ENCODE measurements around the gene SELENOO. TPM values are rescaled to one million over a fixed set of nuclear protein-coding genes. Genes with fewer than 3 reads are reported as not detected.

The SELENOO gene
- total RNA-seq, 1 experiment from 2014 or later, result 41.3 TPM

DNA sequence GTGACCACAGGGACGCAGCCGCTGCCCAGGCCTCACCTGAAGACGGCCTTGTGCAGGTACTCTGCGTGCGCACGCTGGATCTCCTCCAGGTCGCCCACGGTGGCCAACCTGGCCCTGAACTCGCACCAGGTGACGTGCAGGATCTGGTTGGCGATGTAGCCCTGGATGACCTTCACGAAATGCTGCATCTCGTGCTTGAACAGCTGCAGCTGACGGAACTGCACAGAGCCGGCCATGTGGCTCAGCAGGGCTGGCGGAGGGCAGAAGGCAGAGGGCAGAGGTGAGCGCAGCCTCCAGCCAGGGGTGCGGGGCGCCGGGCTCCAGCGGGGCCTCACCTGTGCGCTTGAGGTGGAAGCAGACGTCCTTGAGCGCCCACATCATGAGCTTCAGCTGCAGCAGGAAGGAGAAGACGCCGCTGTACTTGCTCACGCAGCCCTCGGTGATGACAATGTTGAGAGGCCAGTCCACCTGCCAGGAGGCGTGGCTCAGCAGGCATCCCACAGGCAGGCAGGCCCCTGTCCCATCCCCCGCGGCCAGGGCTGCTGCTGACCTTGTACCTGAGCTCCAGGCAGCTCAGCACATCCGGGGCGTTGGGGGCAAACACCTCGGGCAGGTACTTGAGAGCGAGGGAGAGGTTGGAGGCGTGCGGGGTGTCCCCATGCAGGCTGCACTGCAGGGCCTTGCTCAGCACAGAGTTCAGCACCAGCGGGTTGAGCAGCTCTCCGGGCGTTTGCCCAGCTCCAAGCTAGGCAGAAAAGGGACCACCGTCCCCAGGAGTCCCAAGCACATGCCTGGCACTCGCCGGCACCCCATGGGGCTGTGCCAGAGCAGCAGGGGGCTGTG, 17.6 kb downstream of the SELENOO start:
- intact Hi-C loops (cut with micrococcal nuclease; ENCODE audit: unreplicated experiment), result no loop called here
- H3K9me3 ChIP-seq (ENCODE audit: low read depth, low read length, poor library complexity, severe bottlenecking), result no peaks in the 10 kb centered on the region
- TF ChIP-seq, protein P1, sequence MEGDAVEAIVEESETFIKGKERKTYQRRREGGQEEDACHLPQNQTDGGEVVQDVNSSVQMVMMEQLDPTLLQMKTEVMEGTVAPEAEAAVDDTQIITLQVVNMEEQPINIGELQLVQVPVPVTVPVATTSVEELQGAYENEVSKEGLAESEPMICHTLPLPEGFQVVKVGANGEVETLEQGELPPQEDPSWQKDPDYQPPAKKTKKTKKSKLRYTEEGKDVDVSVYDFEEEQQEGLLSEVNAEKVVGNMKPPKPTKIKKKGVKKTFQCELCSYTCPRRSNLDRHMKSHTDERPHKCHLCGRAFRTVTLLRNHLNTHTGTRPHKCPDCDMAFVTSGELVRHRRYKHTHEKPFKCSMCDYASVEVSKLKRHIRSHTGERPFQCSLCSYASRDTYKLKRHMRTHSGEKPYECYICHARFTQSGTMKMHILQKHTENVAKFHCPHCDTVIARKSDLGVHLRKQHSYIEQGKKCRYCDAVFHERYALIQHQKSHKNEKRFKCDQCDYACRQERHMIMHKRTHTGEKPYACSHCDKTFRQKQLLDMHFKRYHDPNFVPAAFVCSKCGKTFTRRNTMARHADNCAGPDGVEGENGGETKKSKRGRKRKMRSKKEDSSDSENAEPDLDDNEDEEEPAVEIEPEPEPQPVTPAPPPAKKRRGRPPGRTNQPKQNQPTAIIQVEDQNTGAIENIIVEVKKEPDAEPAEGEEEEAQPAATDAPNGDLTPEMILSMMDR (conservative IDR thresholded peaks at IDR 0.05; ENCODE audit: low read depth, low read length), result no peak
- no peak for TF ChIP-seq EZH2 (IDR thresholded peaks at IDR 0.05; ENCODE audit: borderline replicate concordance, low read depth, low read length, poor library complexity, severe bottlenecking)
- ChIA-PET CTCF (no interaction called here), POLR2A (ENCODE audit: low non-redundant PET) (no interaction called here)
- H3K36me3 ChIP-seq (ENCODE audit: insufficient read depth, low read length, poor library complexity, severe bottlenecking), result peaks cover 69% of the 10 kb centered on the region
- H3K4me1 ChIP-seq (ENCODE audit: insufficient read depth, low read length, poor library complexity, severe bottlenecking), result peaks cover 14% of the 10 kb centered on the region
- no peak overlapping the region for H3K27ac ChIP-seq (ENCODE audit: low read depth, low read length, poor library complexity, severe bottlenecking)
- H3K27me3 ChIP-seq (replicated peaks; ENCODE audit: insufficient read depth, low read depth, low read length, poor library complexity), result no peaks in the 10 kb centered on the region
- no peak overlapping the region for H3K4me3 ChIP-seq (ENCODE audit: low read depth, low read length, poor library complexity, severe bottlenecking)
- DNase-seq (ENCODE audit: low spot score), result no peak
- no TSS peak for BruUV-seq (replicated peaks)

DNA sequence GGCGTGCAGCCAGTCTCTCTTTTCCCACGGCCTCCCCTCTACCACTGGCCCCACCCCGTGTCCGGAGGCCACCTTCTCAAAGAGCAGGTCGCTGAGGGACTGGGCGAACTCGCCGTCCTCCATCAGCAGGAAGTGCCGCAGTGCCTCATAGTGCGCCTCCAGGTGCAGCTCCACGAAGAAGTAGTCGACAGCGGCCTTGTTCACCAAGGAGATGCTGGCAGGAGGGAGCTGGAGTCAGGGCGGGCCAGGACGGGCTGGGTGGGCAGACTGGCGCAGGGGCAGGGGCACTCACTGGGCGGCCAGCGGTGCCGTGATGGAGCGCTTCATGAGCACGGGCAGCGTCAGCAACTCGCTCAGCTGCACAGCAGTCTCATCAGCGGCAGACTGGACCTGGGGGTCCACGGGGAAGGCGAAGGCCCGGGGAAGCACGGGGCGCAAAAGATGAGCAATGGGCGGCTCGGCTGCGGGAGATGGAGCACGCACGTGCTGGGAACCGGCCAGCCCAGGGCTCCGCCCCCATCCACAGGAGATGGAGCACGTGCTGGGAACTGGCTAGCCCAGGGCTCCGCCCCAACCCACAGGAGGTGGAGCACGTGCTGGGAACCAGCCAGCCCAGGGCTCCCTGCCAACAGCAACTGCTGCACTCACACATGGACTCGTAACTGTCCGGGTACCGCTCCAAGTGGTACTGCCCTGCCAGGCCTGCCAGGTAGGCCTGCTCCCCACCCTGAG, 18.4 kb downstream of the SELENOO start:
- intact Hi-C loops (cut with micrococcal nuclease; ENCODE audit: unreplicated experiment), result no loop called here
- Histone ChIP-seq H3K9me3 (ENCODE audit: low read depth, low read length, poor library complexity, severe bottlenecking) (no peaks in the 10 kb centered on the region), H3K27ac (ENCODE audit: low read depth, low read length, poor library complexity, severe bottlenecking) (no peak overlapping the region), H3K4me3 (ENCODE audit: low read depth, low read length, poor library complexity, severe bottlenecking) (no peak overlapping the region), H3K4me1 (ENCODE audit: insufficient read depth, low read length, poor library complexity, severe bottlenecking) (peaks cover 14% of the 10 kb centered on the region), H3K27me3 (replicated peaks; ENCODE audit: insufficient read depth, low read depth, low read length, poor library complexity) (no peaks in the 10 kb centered on the region), H3K36me3 (ENCODE audit: insufficient read depth, low read length, poor library complexity, severe bottlenecking) (peaks cover 74% of the 10 kb centered on the region)
- TF ChIP-seq, protein P1 (conservative IDR thresholded peaks at IDR 0.05; ENCODE audit: low read depth, low read length), result no peak
- no peak for TF ChIP-seq EZH2 (IDR thresholded peaks at IDR 0.05; ENCODE audit: borderline replicate concordance, low read depth, low read length, poor library complexity, severe bottlenecking)
- peak; percentile 92 for DNase-seq (ENCODE audit: low spot score)
- POLR2A ChIA-PET (ENCODE audit: low non-redundant PET), result no interaction called here
- CTCF ChIA-PET, result no interaction called here
- BruUV-seq (replicated peaks), result no TSS peak

DNA sequence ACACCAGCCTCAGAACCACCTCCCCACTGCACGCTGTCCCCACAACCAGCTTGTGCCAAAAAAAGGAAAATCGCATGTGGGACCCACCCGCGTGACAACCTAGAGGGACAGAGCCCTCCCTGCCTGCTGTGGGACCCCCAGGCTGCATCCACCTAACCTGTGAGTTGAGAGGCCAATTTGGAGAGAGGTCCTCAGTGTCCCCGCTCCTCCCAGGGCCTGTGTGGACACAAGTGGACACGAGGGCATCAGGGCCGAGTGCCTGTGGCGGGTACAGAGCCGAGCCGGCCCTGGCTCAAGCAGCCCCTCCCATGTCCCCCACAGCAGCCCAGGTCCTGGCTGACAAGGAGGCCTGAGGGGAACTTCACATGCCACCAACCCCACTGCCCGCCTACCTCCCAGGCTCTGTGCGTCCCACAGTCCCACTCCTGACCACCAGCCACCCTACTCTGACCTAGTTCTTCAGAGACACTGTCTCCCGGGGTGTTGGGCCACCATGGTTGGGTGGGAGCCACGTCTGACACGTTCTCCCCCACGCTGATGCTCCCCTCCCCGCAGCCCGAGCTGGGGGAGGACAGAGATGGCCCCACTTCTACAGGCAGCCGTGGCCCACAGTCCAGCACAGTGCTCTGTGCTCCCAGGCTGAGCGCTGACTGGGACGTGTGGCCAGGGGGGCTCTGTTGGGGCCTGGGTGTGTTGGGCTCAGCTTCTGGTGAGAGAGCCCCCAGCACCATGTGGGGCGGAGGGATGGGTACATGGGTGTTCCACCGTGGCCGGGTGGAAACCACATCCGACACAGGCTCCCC, 19.2 kb downstream of the SELENOO start:
- Histone ChIP-seq H3K27me3 (replicated peaks; ENCODE audit: insufficient read depth, low read depth, low read length, poor library complexity) (no peaks in the 10 kb centered on the region), H3K9me3 (ENCODE audit: low read depth, low read length, poor library complexity, severe bottlenecking) (no peaks in the 10 kb centered on the region), H3K27ac (ENCODE audit: low read depth, low read length, poor library complexity, severe bottlenecking) (no peak overlapping the region), H3K4me1 (ENCODE audit: insufficient read depth, low read length, poor library complexity, severe bottlenecking) (peaks cover 14% of the 10 kb centered on the region), H3K36me3 (ENCODE audit: insufficient read depth, low read length, poor library complexity, severe bottlenecking) (peaks cover 77% of the 10 kb centered on the region), H3K4me3 (ENCODE audit: low read depth, low read length, poor library complexity, severe bottlenecking) (no peak overlapping the region)
- DNase-seq (ENCODE audit: low spot score), result no peak
- no peak for TF ChIP-seq EZH2 (IDR thresholded peaks at IDR 0.05; ENCODE audit: borderline replicate concordance, low read depth, low read length, poor library complexity, severe bottlenecking)
- TF ChIP-seq, protein P1 (conservative IDR thresholded peaks at IDR 0.05; ENCODE audit: low read depth, low read length), result no peak
- ChIA-PET CTCF (no interaction called here), POLR2A (ENCODE audit: low non-redundant PET) (no interaction called here)
- no TSS peak for BruUV-seq (replicated peaks)
- intact Hi-C loops (cut with micrococcal nuclease; ENCODE audit: unreplicated experiment), result no loop called here

All from A673 (cell line).